ENCODE measurements around the gene ATRNL1.

ATRNL1 gene, protein sequence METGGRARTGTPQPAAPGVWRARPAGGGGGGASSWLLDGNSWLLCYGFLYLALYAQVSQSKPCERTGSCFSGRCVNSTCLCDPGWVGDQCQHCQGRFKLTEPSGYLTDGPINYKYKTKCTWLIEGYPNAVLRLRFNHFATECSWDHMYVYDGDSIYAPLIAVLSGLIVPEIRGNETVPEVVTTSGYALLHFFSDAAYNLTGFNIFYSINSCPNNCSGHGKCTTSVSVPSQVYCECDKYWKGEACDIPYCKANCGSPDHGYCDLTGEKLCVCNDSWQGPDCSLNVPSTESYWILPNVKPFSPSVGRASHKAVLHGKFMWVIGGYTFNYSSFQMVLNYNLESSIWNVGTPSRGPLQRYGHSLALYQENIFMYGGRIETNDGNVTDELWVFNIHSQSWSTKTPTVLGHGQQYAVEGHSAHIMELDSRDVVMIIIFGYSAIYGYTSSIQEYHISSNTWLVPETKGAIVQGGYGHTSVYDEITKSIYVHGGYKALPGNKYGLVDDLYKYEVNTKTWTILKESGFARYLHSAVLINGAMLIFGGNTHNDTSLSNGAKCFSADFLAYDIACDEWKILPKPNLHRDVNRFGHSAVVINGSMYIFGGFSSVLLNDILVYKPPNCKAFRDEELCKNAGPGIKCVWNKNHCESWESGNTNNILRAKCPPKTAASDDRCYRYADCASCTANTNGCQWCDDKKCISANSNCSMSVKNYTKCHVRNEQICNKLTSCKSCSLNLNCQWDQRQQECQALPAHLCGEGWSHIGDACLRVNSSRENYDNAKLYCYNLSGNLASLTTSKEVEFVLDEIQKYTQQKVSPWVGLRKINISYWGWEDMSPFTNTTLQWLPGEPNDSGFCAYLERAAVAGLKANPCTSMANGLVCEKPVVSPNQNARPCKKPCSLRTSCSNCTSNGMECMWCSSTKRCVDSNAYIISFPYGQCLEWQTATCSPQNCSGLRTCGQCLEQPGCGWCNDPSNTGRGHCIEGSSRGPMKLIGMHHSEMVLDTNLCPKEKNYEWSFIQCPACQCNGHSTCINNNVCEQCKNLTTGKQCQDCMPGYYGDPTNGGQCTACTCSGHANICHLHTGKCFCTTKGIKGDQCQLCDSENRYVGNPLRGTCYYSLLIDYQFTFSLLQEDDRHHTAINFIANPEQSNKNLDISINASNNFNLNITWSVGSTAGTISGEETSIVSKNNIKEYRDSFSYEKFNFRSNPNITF (N-terminal part only)

GRCh38 chr10:115093286-115093775 is at the start of gene ATRNL1:
TSS of gene ATRNL1 (plus strand) at chr10:115093365. CDS start at chr10:115093751, 386 bp downstream.
- DNase-seq, result peak; percentile 46

GRCh38 chr10:115043719-115044118 is 49.4 kb upstream of the ATRNL1 start:
- DNase-seq, result no peak

- no peak for DNase-seq
These were observed 48.3 kb upstream of the ATRNL1 start for GRCh38 chr10:115044891-115045290.

- DNase-seq, result no peak
These were observed 47.7 kb upstream of the ATRNL1 start for GRCh38 chr10:115045499-115045898.

- DNase-seq, result no peak
These were observed 46.4 kb upstream of the ATRNL1 start for GRCh38 chr10:115046686-115047236.

DNA sequence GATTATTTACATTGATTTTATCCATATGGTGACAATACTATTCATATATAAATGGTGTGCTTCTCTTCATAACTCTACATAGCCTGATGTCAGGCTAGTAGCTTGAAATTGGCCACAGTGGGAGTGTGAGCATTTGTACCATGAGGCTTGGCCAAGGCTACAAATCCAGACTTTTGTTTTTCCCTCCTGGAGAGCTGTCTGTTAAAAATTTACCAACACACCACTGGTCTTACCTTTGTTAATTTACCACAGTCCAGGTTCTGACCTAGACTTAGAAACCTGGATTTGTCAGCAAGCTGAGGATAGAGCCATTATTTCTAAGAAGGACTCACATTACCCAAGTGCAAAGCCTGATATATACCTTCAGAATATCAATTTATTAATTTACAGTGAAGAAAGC is 45.5 kb upstream of the ATRNL1 start:
- no peak for DNase-seq

DNA sequence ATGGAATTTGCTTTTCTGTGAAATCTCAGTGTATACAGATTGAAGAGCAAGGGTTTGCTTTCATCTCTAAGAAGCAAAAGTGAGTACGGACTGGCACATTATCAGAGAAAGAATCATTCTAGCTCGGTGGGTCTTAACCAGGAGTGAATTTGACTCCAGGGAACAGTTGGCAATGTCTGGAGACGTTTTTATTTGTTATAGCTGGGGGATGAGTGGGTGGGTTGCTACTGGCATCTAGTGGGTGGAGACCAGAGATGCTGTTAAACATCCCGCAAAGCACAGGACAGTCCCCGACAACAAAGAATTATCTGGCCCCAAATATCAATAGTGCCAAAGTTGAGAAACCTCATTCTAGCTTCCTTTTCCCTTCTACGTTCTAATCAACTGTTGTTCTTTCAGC is 43.8 kb upstream of the ATRNL1 start:
- DNase-seq, result no peak

DNA sequence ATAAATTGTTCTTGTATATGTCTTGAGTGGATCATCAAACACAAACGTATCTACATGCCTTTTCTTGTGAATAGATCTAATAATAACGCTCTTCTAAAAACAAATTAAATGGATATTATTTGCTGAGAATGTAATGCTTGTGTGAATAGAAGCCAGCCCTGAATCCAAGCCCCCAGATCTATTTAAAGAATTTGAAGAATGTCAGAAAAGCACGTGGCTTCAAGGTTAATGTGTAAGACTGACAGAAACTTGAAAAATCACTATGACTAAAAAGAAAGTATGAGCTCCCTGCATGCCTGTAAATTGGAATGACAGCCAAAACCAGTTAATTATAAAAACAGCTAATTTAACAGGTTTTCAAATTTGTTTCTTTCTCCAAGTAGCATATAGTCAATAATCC is 43.2 kb upstream of the ATRNL1 start:
- DNase-seq, result no peak

GRCh38 chr10:115050375-115051010 is 42.7 kb upstream of the ATRNL1 start:
- DNase-seq, result no peak

DNA sequence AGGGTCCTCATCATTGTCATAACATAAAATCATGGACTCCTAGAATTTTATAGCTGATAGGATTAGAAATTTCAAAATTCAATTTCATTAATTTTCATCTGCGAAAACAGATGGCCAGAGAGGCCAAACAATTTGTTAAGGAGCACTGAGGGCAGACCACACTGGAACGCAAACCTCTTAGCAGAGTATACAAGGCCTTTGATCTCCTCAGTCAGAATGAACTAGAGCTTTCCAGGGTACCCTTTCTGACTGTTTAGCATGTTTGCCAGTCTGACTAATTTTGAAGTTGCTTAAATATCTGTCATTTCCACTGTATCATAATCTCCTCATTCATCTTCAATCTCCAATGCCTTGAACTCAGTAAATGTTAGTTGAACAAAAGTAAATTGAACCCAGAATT is 41.9 kb upstream of the ATRNL1 start:
- no peak for DNase-seq

- no peak for DNase-seq
These were observed 40.9 kb upstream of the ATRNL1 start for GRCh38 chr10:115052226-115052625.

DNA sequence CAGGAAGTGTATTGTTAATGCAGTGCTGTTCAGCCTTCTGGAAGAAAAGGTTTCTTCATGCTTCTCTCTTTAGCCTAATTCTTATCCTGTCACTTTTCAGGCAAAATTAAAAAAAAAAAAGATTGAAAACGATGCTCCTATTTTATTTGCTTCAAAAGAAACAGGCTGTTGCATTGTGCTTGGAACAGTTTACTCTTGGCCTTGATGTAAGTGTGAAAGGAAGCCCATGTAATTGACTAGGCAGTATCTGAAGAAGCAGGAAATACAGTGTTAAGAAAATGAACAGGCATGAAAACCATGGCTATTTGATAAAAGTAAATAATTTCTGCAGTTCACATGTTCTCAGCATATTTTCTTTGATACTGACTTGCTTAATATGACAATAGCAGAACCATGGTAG is 40.4 kb upstream of the ATRNL1 start:
- no peak for DNase-seq

DNA sequence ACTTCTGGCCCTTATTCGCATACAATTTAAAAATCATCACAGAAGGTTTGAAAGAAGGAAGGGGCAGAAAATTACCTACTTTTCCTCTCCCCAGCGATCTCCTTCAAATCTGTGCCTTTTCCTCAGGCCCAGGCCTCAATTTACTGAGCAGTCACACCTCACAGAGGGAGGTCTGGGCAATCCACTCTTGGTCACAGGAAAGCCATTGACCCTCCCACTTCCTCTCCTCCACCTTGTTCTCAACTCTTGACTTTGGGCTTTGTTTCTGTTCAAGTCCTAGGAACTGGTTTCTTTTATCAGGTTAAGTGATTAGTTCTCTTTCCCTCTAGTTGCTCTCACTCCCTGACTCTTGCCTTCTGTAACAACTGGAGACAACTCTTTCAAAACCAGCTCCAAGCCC is 37.0 kb upstream of the ATRNL1 start:
- no peak for DNase-seq

GRCh38 chr10:115059301-115059898 is 33.8 kb upstream of the ATRNL1 start:
- DNase-seq, result no peak

- no peak for DNase-seq
These were observed 29.2 kb upstream of the ATRNL1 start for GRCh38 chr10:115063701-115064658.

DNA sequence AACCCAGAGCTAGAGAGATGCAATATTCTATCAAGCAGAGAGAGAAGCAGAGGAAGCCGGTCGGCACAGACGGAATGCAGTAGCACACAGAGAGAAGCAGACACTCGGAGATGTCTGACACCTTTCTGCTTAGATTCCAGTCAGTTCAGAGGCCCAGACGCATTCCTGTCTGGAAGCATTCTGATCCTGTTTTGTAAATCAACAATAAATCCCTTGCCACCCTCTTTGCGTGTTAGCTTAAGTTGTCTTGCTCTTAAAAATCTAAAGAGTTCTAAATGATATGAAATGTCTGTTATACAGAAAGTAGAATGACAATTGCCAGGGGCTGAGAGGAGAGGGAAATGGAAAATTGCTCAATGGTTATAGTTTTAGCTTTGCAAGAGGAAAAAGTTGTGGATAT is 27.4 kb upstream of the ATRNL1 start:
- no peak for DNase-seq

- DNase-seq, result no peak
These were observed 26.6 kb upstream of the ATRNL1 start for GRCh38 chr10:115066528-115066927.

GRCh38 chr10:115073796-115074195 is 19.4 kb upstream of the ATRNL1 start:
- no peak for DNase-seq

- no peak for DNase-seq
These were observed 10.7 kb upstream of the ATRNL1 start for GRCh38 chr10:115082506-115082905.

GRCh38 chr10:115084277-115084850 is 8.8 kb upstream of the ATRNL1 start:
- no peak for DNase-seq
